Fibroblast of lung (primary cell): ENCODE data around the gene TNIK.

Source experiments
- CTCF ChIP-seq, 2 donors: IDR thresholded peaks in 1 of 2; conservative IDR thresholded peaks in 1 of 2; 1 replicate in 1 of 2; 2 replicates in 1 of 2; pipeline ENCODE4 v1.5.1; 2011 to 2012; ENCODE audit warnings: low read length in 2 of 2, control low read depth in 1 of 2, inconsistent platforms in 1 of 2, low read depth in 1 of 2, mild to moderate bottlenecking in 1 of 2
- EZH2 ChIP-seq: IDR thresholded peaks from 2 replicates; pipeline ENCODE4 v1.5.1; 2012; ENCODE audit warnings: low read length, control low read depth, mild to moderate bottlenecking; ENCODE audit errors: missing control alignments

GRCh38 chr3:171028025-171028778 is 432.0 kb downstream of the TNIK start:
- no peak for TF ChIP-seq CTCF (conservative IDR thresholded peaks at IDR 0.05 in 1 of 2, IDR thresholded peaks at IDR 0.05 in 1 of 2; ENCODE audit: low read depth in 1 of 2, low read length in 2 of 2)
- no peak for TF ChIP-seq EZH2
